Panc1 (cell line): ENCODE results near the gene DGLUCY. TPM values are rescaled to one million over a fixed set of nuclear protein-coding genes. Genes with fewer than 3 reads are reported as not detected.

Experiments used
- ATAC-seq: fragments of 200-7000 bp; cut with Tn5 transposase; 2 replicates; pipeline ENCODE4 v1.9.1; 2020; ENCODE audit warnings: mild to moderate bottlenecking, moderate library complexity
- BruUV-seq: library from RNA; stranded (reverse); fragments of 400-500 nt; replicated peaks from 2 replicates; lab custom pipeline; 2021; lab: Mats Ljungman, UMichigan
- CTCF ChIA-PET: fragments of 300-600 bp; sonication (Branson Sonifier 250); formaldehyde crosslinking; loops from one replicate; lab custom pipeline; 2022; ENCODE audit warnings: antibody characterized with exemption; lab: Charles Lee
- POLR2A ChIA-PET: fragments of 300-600 bp; sonication (Branson Sonifier 250); formaldehyde crosslinking; loops from one replicate; lab custom pipeline; 2022; ENCODE audit warnings: antibody characterized with exemption; lab: Charles Lee
- DNase-seq: peaks from one replicate; pipeline ENCODE4 v3.0.0-alpha.2; 2010; ENCODE audit warnings: low read depth, low spot score
- H3K27ac ChIP-seq: 2 replicates; pipeline ENCODE4 v1.5.1; 2011; ENCODE audit warnings: mild to moderate bottlenecking, low read length, inconsistent platforms
- H3K27me3 ChIP-seq: fragments of 200-500 bp; sonication (Bioruptor generic); 2 replicates; pipeline ENCODE4 v1.6.0; 2014; ENCODE audit warnings: low read length, inconsistent platforms; ENCODE audit not compliant: control insufficient read depth, insufficient read depth
- H3K36me3 ChIP-seq: fragments of 200-500 bp; sonication (Bioruptor generic); 2 replicates; pipeline ENCODE4 v1.5.1; 2014; ENCODE audit warnings: inconsistent platforms, mild to moderate bottlenecking, low read length, moderate library complexity; ENCODE audit not compliant: control insufficient read depth, insufficient read depth
- H3K4me1 ChIP-seq: 2 replicates; pipeline ENCODE4 v1.5.1; 2011; ENCODE audit warnings: inconsistent platforms, mild to moderate bottlenecking, low read length, moderate library complexity; ENCODE audit not compliant: control insufficient read depth, insufficient read depth
- H3K4me3 ChIP-seq, 2 experiments: 2 replicates each; pipeline ENCODE4 v1.5.1; 2011 to 2012; ENCODE audit warnings: low read depth in 2 of 2, low read length in 2 of 2, mild to moderate bottlenecking in 2 of 2, inconsistent platforms in 1 of 2, moderate library complexity in 1 of 2
- H3K9me3 ChIP-seq: fragments of 200-500 bp; sonication (Bioruptor generic); 2 replicates; pipeline ENCODE4 v1.5.1; 2014; ENCODE audit warnings: low read depth, mild to moderate bottlenecking, inconsistent platforms, low read length, moderate library complexity; ENCODE audit not compliant: control insufficient read depth, insufficient read depth
- POLR2AphosphoS5 ChIP-seq: IDR thresholded peaks from 2 replicates; pipeline ENCODE4 v1.6.1; 2012; ENCODE audit warnings: mild to moderate bottlenecking, low read depth, low read length, moderate library complexity
- SIN3A ChIP-seq: IDR thresholded peaks from 2 replicates; pipeline ENCODE4 v1.6.1; 2012; ENCODE audit warnings: low read depth, mild to moderate bottlenecking, low read length, moderate library complexity, borderline replicate concordance; ENCODE audit not compliant: insufficient read depth
- TCF7L2 ChIP-seq: IDR thresholded peaks from 2 replicates; pipeline ENCODE4 v1.6.1; 2011; ENCODE audit warnings: mild to moderate bottlenecking, low read depth, low read length, inconsistent platforms
- in situ Hi-C: cut with HindIII; loops from 2 replicates; pipeline ENCODE4 v1.10.0; 2016; ENCODE audit warnings: low sequenced_read_pairs, low pct_unique_long_range_greater_than_20kb
- intact Hi-C: fragments of 100-400 bp; cut with micrococcal nuclease; formaldehyde crosslinking; loops from one replicate; pipeline ENCODE4 v1.10.0; 2022; ENCODE audit not compliant: unreplicated experiment
- total RNA-seq: library from RNA; stranded (reverse); gene quantifications from one replicate; pipeline ENCODE4 v1.2.1, GENCODE V29; 2021; ENCODE audit not compliant: unreplicated experiment
- TF ChIP-seq, protein P1 (sequence below): fragments of 450-650 bp; IDR thresholded peaks from 2 replicates; pipeline ENCODE4 v1.5.1; 2017; ENCODE audit warnings: mild to moderate bottlenecking
- TF ChIP-seq, protein P2 (sequence below), 2 experiments: IDR thresholded peaks; 2 replicates each; pipeline ENCODE4 v1.6.1; 2011 to 2012; ENCODE audit warnings: low read depth in 2 of 2, control low read depth in 1 of 2, low read length in 1 of 2, mild to moderate bottlenecking in 1 of 2, moderate library complexity in 1 of 2; ENCODE audit not compliant: insufficient read depth in 1 of 2

The DGLUCY gene
- total RNA-seq, 1 experiment from 2014 or later = 21.3 TPM

DNA sequence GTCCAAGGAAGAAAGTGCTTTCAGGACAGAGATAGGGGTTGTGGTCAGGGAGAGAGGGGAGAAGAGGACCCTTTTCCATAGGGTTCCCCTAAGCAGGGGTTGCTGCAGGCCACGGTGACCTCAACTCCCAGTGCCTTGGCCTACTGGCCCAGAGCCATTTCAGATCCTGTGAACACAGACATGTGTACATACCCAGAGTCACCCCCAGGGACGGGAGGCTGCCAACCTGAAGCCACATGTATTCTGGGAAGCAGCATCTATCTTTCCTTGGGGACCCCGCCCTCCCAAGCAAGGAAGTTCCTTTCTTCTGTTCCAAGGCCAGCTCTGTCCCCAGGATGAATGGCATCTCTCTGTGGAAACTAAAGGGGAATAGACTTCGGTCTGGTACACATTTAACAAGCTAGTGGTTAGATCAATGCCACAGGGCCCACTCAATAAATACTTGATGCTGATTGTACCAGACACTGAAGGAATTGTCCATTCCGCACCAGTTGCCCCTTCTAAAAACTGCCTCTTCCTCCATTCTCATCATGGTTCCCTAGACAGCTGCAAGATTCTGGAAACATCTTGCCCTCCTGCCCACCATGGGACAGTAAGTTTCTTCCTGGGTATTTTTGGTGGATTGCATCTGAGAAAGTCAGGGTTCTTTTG lies 25.2 kb upstream of the DGLUCY start:
- no peak for ATAC-seq
- H3K9me3 ChIP-seq = no peaks in the 10 kb centered on the region
- ChIA-PET CTCF (no interaction called here), POLR2A (no interaction called here)
- no peak overlapping the region for H3K4me3 ChIP-seq
- H3K36me3 ChIP-seq = no peaks in the 10 kb centered on the region
- no peak for DNase-seq
- in situ Hi-C loops (no loop called here), intact Hi-C loops (no loop called here)
- no TSS peak for BruUV-seq
- no peak overlapping the region for H3K27ac ChIP-seq
- H3K27me3 ChIP-seq = no peaks in the 10 kb centered on the region
- H3K4me1 ChIP-seq = no peaks in the 10 kb centered on the region
- TF ChIP-seq, protein P1, sequence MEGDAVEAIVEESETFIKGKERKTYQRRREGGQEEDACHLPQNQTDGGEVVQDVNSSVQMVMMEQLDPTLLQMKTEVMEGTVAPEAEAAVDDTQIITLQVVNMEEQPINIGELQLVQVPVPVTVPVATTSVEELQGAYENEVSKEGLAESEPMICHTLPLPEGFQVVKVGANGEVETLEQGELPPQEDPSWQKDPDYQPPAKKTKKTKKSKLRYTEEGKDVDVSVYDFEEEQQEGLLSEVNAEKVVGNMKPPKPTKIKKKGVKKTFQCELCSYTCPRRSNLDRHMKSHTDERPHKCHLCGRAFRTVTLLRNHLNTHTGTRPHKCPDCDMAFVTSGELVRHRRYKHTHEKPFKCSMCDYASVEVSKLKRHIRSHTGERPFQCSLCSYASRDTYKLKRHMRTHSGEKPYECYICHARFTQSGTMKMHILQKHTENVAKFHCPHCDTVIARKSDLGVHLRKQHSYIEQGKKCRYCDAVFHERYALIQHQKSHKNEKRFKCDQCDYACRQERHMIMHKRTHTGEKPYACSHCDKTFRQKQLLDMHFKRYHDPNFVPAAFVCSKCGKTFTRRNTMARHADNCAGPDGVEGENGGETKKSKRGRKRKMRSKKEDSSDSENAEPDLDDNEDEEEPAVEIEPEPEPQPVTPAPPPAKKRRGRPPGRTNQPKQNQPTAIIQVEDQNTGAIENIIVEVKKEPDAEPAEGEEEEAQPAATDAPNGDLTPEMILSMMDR = no peak
- TF ChIP-seq POLR2AphosphoS5 (no peak), SIN3A (no peak), TCF7L2 (no peak)

DNA sequence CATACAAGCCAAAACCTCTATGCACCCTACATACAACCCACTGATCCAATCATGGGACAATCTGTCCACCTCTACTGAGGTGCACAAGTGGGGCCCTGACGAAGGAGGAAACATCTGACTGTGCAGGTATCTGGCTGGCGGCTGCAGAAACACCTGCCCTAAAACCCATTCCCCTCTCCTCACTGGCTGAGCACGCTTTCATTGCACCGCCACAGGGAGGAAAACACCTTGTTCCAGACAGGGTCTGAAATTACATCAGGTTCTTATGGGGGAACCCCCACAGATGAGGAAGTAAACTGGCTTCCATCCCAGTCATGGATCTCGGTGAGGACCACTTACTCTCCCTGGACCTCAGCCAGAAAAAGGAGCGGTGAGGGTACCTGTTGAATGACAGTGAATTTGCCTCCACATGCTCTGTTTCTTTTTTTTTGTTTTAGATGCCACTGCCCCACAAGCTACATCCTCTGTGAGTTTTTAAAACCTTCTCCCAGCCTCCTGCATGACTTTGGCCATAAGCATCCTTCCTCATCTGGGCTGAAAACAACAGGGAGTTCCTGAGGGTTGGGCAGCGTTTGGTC lies 23.8 kb upstream of the DGLUCY start:
- ATAC-seq = no peak
- ChIA-PET POLR2A (no interaction called here), CTCF (no interaction called here)
- H3K27me3 ChIP-seq = no peaks in the 10 kb centered on the region
- TF ChIP-seq TCF7L2 = no peak
- no peak for TF ChIP-seq POLR2AphosphoS5
- TF ChIP-seq, protein P1 = no peak
- TF ChIP-seq, protein P2, sequence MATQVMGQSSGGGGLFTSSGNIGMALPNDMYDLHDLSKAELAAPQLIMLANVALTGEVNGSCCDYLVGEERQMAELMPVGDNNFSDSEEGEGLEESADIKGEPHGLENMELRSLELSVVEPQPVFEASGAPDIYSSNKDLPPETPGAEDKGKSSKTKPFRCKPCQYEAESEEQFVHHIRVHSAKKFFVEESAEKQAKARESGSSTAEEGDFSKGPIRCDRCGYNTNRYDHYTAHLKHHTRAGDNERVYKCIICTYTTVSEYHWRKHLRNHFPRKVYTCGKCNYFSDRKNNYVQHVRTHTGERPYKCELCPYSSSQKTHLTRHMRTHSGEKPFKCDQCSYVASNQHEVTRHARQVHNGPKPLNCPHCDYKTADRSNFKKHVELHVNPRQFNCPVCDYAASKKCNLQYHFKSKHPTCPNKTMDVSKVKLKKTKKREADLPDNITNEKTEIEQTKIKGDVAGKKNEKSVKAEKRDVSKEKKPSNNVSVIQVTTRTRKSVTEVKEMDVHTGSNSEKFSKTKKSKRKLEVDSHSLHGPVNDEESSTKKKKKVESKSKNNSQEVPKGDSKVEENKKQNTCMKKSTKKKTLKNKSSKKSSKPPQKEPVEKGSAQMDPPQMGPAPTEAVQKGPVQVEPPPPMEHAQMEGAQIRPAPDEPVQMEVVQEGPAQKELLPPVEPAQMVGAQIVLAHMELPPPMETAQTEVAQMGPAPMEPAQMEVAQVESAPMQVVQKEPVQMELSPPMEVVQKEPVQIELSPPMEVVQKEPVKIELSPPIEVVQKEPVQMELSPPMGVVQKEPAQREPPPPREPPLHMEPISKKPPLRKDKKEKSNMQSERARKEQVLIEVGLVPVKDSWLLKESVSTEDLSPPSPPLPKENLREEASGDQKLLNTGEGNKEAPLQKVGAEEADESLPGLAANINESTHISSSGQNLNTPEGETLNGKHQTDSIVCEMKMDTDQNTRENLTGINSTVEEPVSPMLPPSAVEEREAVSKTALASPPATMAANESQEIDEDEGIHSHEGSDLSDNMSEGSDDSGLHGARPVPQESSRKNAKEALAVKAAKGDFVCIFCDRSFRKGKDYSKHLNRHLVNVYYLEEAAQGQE (IDR thresholded peaks at IDR 0.05; ENCODE audit: insufficient read depth in 1 of 2, low read depth in 2 of 2, low read length in 1 of 2) = no peak
- no peak for TF ChIP-seq SIN3A
- intact Hi-C loops = no loop called here
- H3K36me3 ChIP-seq = no peaks in the 10 kb centered on the region
- BruUV-seq = no TSS peak
- H3K9me3 ChIP-seq = no peaks in the 10 kb centered on the region
- in situ Hi-C loops = no loop called here
- H3K4me3 ChIP-seq = no peak overlapping the region
- no peak overlapping the region for H3K27ac ChIP-seq
- H3K4me1 ChIP-seq = no peaks in the 10 kb centered on the region
- no peak for DNase-seq
